Lower lobe of right lung (tissue), 2 donors: Measurements from ENCODE around the gene STK32A. TPM values are rescaled to one million over a fixed set of nuclear protein-coding genes. Genes with fewer than 3 reads are reported as not detected.
A peak's percentile ranks its signal among the peaks of the same experiment; 100 is the strongest.
"Not testable (repeated sequence)": the region's sequence is repeated elsewhere in the genome, so short reads cannot be mapped to it uniquely, and the experiment has no call there.

Experiments used
- ATAC-seq, 2 donors: fragments of 200-7000 bp; cut with Tn5 transposase; one replicate each; pipeline ENCODE4 v1.9.1; 2020 to 2022; ENCODE audit warnings: mild to moderate bottlenecking in 2 of 2, moderate library complexity in 2 of 2
- DNase-seq: peaks from one replicate; pipeline ENCODE4 v3.0.0-alpha.2; 2020
- H3K27ac ChIP-seq: fragments of 200-600 bp; one replicate; pipeline ENCODE4 v1.8.0; 2022
- H3K27me3 ChIP-seq: fragments of 200-600 bp; one replicate; pipeline ENCODE4 v1.8.0; 2022; ENCODE audit warnings: low read depth
- H3K36me3 ChIP-seq: fragments of 200-600 bp; one replicate; pipeline ENCODE4 v1.8.0; 2022; ENCODE audit warnings: mild to moderate bottlenecking
- H3K4me1 ChIP-seq: fragments of 200-600 bp; one replicate; pipeline ENCODE4 v1.8.0; 2022
- H3K4me3 ChIP-seq: fragments of 200-600 bp; one replicate; pipeline ENCODE4 v1.8.0; 2022; ENCODE audit warnings: mild to moderate bottlenecking
- H3K9me3 ChIP-seq: fragments of 200-600 bp; one replicate; pipeline ENCODE4 v1.8.0; 2022
- CTCF ChIP-seq: fragments of 200-600 bp; IDR thresholded peaks from one replicate; pipeline ENCODE4 v1.8.0; 2022; ENCODE audit warnings: antibody characterized with exemption, mild to moderate bottlenecking
- intact Hi-C: fragments of 100-400 bp; cut with DNase I; formaldehyde crosslinking; loops from one replicate; pipeline ENCODE4 v1.11.0; 2022
- total RNA-seq: library from RNA; stranded (reverse); fragmentation: NEBNext Ultra II Directional; extraction: Animal tissue kit (Norgen Biotek cat#: 25700); gene quantifications from one replicate; pipeline ENCODE4 v1.2.1, GENCODE V29; 2021
- donor health status: DM: no; HTN: yes; CAD: no; lungs with severe emphysema.

The STK32A gene
- total RNA-seq, 1 donor from 2014 or later: 2.9 TPM

DNA sequence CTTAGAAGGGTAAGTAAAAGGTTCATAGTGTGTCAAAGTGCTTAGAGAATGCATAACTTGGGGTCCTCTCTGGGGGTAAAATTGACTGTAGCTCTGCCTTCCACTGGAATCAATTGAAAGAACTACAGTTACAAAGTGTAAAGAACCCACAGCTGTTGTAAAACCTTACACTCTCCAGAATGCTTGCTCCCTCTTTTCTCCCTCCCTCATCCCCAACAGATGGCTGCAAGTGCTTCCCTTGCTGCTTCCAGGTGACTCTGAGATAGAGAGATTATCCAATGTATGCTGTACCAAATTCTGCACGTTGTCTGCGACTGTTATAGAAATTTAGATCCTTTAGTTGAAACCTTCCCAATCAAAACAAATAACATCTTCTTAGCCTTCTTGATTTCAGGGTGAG, 126.0 kb downstream of the STK32A start:
- TF ChIP-seq CTCF: no peak
- H3K36me3 ChIP-seq: no peaks in the 10 kb centered on the region
- no peaks in the 10 kb centered on the region for H3K9me3 ChIP-seq
- intact Hi-C loops: loop anchor here (10.0 kb wide), 1 partner anchor 136 kb away; no protein-coding TSS in a partner anchor
- no peak overlapping the region for H3K4me3 ChIP-seq
- no peaks in the 10 kb centered on the region for H3K27me3 ChIP-seq
- ATAC-seq (no peak), DNase-seq (no peak)
- H3K4me1 ChIP-seq: no peaks in the 10 kb centered on the region
- H3K27ac ChIP-seq: no peak overlapping the region

DNA sequence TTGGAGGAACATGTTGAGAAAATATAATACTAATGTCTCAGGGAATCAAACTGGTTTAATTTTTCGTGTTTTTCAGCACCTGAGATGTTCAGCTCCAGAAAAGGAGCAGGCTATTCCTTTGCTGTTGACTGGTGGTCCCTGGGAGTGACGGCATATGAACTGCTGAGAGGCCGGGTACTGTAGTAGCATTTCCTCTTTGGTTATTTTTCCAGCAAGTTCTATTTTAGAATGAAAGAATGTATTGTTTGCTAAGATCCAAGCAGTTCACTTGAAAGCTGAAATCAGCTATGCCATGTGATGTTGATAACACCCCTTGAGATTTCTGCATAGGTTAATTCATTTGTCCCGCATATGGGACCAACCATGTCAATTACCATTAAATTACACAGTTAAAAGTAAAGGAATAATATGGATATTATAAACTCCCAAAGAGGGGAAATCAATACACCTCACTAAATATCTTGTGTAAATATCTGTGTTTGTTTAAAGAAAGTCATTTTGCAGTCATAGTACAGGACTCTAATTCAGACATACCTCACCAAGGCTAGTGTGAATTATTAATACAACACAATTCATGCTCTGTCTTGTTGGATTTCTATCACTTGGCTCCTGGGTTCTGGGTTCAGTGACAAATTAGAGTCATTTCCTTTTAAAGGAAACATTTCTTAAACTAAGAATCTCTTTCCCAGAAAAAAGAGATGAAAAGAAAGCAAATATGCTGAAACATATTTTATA, 126.8 kb downstream of the STK32A start:
- no peaks in the 10 kb centered on the region for H3K27me3 ChIP-seq
- H3K4me1 ChIP-seq: no peaks in the 10 kb centered on the region
- H3K27ac ChIP-seq: no peak overlapping the region
- intact Hi-C loops: loop anchor here (10.0 kb wide), 1 partner anchor 137 kb away; no protein-coding TSS in a partner anchor
- H3K9me3 ChIP-seq: no peaks in the 10 kb centered on the region
- ATAC-seq (no peak), DNase-seq (no peak)
- H3K36me3 ChIP-seq: no peaks in the 10 kb centered on the region
- H3K4me3 ChIP-seq: no peak overlapping the region
- TF ChIP-seq CTCF: no peak

GRCh38 chr5:147367381-147367780, 132.6 kb downstream of the STK32A start:
- not testable (repeated sequence) for H3K4me3 ChIP-seq, H3K4me1 ChIP-seq, H3K36me3 ChIP-seq, DNase-seq, H3K27me3 ChIP-seq, ATAC-seq, H3K27ac ChIP-seq, H3K9me3 ChIP-seq
- intact Hi-C loops: loop anchor here (10.0 kb wide), 1 partner anchor 143 kb away; no protein-coding TSS in a partner anchor

DNA sequence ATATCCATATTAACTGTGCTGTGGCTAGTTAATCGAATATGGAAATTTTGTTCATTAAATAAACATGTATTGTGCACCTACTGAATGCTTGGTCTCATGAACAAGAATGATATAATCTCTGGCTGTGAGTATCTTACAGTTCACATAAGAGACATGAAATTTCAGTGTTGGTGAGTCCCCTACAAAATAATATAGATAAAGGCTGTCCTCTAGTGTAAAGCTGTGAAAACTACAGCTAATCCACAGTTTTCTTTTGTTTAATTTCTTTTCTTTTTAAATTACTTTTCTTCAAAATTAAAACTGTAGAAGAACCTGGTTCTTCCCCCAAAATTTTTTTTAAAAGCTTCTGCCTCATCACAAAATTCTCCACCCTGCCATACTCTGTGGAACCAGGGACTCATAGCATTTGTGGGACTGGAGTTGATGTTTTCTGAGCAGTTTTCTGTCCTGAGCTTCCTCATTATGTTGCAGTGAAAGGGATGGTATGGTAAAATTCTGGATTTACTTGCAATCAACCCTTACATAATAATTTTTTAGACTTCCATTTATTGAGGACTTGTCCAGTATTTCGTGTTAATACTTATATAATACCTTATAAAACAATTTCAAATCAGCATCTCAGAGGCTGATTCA, 135.0 kb downstream of the STK32A start:
- Histone ChIP-seq H3K27me3 (no peaks in the 10 kb centered on the region), H3K27ac (no peak overlapping the region), H3K4me1 (no peaks in the 10 kb centered on the region), H3K4me3 (no peak overlapping the region), H3K9me3 (no peaks in the 10 kb centered on the region), H3K36me3 (no peaks in the 10 kb centered on the region)
- DNase-seq (no peak), ATAC-seq (peak in 1 of 2 donors; percentile 68)
- intact Hi-C loops: loop anchor here (10.0 kb wide), 1 partner anchor 145 kb away; no protein-coding TSS in a partner anchor
- TF ChIP-seq CTCF: peak; percentile 50

- ATAC-seq: no peak
- Histone ChIP-seq H3K4me3 (no peak overlapping the region), H3K36me3 (no peaks in the 10 kb centered on the region), H3K27ac (no peak overlapping the region), H3K9me3 (no peaks in the 10 kb centered on the region), H3K4me1 (no peaks in the 10 kb centered on the region), H3K27me3 (no peaks in the 10 kb centered on the region)
- intact Hi-C loops: no loop called here
- no peak for DNase-seq
- TF ChIP-seq CTCF: no peak
Observed at GRCh38 chr5:147371290-147371689, 136.5 kb downstream of the STK32A start.

GRCh38 chr5:147372191-147372590, 137.4 kb downstream of the STK32A start:
- no peaks in the 10 kb centered on the region for H3K9me3 ChIP-seq
- no peak for ATAC-seq
- H3K4me3 ChIP-seq: no peak overlapping the region
- H3K36me3 ChIP-seq: no peaks in the 10 kb centered on the region
- no peak overlapping the region for H3K27ac ChIP-seq
- no peak for DNase-seq
- H3K27me3 ChIP-seq: no peaks in the 10 kb centered on the region
- intact Hi-C loops: no loop called here
- no peaks in the 10 kb centered on the region for H3K4me1 ChIP-seq
- no peak for TF ChIP-seq CTCF
